WTC11 (cell line): ENCODE results near the gene SCGB1A1. TPM values are rescaled to one million over a fixed set of nuclear protein-coding genes. Genes with fewer than 3 reads are reported as not detected.

Experiments
- ATAC-seq: fragments of 200-7000 bp; cut with Tn5 transposase; 2 replicates; pipeline ENCODE4 v1.10.0; 2021; ENCODE audit warnings: mild to moderate bottlenecking, moderate library complexity
- CTCF ChIA-PET: fragments of 300-600 bp; sonication (Branson Sonifier 250); formaldehyde crosslinking; loops from one replicate; lab custom pipeline; 2021; ENCODE audit warnings: antibody characterized with exemption; lab: Charles Lee
- POLR2A ChIA-PET: fragments of 350-600 bp; sonication (Branson Sonifier 250); formaldehyde crosslinking; loops from one replicate; lab custom pipeline; 2021; ENCODE audit warnings: antibody characterized with exemption; lab: Charles Lee
- DNase-seq: peaks from one replicate; pipeline ENCODE4 v3.0.0; 2021; ENCODE audit warnings: low spot score
- H3K27ac Mint-ChIP-seq: 2 replicates; pipeline ENCODE4 v1.8.0; 2021; ENCODE audit warnings: mixed read lengths
- H3K27me3 Mint-ChIP-seq: 2 replicates; pipeline ENCODE4 v1.8.0; 2021; ENCODE audit warnings: low read depth, mild to moderate bottlenecking, moderate library complexity, mixed read lengths
- H3K36me3 Mint-ChIP-seq: 2 replicates; pipeline ENCODE4 v1.8.0; 2021; ENCODE audit warnings: mixed read lengths
- H3K4me1 Mint-ChIP-seq: 2 replicates; pipeline ENCODE4 v1.8.0; 2022; ENCODE audit warnings: mixed read lengths
- H3K4me3 Mint-ChIP-seq: 2 replicates; pipeline ENCODE4 v1.8.0; 2021; ENCODE audit warnings: mild to moderate bottlenecking, moderate library complexity, mixed read lengths
- H3K9me3 Mint-ChIP-seq: 2 replicates; pipeline ENCODE4 v1.8.0; 2021; ENCODE audit warnings: mixed read lengths
- ELF4 ChIP-seq: sonication (generic); formaldehyde crosslinking; IDR thresholded peaks from 2 replicates; pipeline ENCODE4 v1.8.1; 2022; ENCODE audit warnings: low read depth, mild to moderate bottlenecking, moderate library complexity, missing genetic modification reagents
- HMGA2 ChIP-seq: fragments of 250-450 bp; sonication (Bioruptor Pico); IDR thresholded peaks from 2 replicates; pipeline ENCODE4 v1.4.0; 2021; ENCODE audit warnings: mild to moderate bottlenecking, moderate library complexity
- NFATC4 ChIP-seq: fragments of 250-450 bp; sonication (Bioruptor Pico); IDR thresholded peaks from 2 replicates; pipeline ENCODE4 v1.9.0; 2021; ENCODE audit warnings: mild to moderate bottlenecking
- STAT6 ChIP-seq: sonication (generic); formaldehyde crosslinking; conservative IDR thresholded peaks from 2 replicates; pipeline ENCODE4 v1.8.1; 2023; ENCODE audit warnings: mild to moderate bottlenecking, low read depth, missing genetic modification reagents, moderate library complexity
- TEAD1 ChIP-seq: sonication (generic); formaldehyde crosslinking; IDR thresholded peaks from 2 replicates; pipeline ENCODE4 v1.8.0; 2022; ENCODE audit warnings: mild to moderate bottlenecking, missing genetic modification reagents
- TP53 ChIP-seq: sonication (generic); formaldehyde crosslinking; IDR thresholded peaks from 2 replicates; pipeline ENCODE4 v1.8.1; 2023; ENCODE audit warnings: mild to moderate bottlenecking, missing genetic modification reagents
- ZNF281 ChIP-seq: sonication (generic); formaldehyde crosslinking; IDR thresholded peaks from 2 replicates; pipeline ENCODE4 v1.8.0; 2023; ENCODE audit warnings: mild to moderate bottlenecking, missing genetic modification reagents
- ZNF425 ChIP-seq: fragments of 250-450 bp; sonication (Bioruptor Pico); conservative IDR thresholded peaks from 2 replicates; pipeline ENCODE4 v1.9.0; 2021; ENCODE audit warnings: mild to moderate bottlenecking
- total RNA-seq: library from RNA; stranded (reverse); gene quantifications from 3 replicates; pipeline ENCODE4 v1.2.3, GENCODE V29; 2021
- TF ChIP-seq, protein P1 (sequence below): fragments of 250-450 bp; sonication (Bioruptor Pico); IDR thresholded peaks from 2 replicates; pipeline ENCODE4 v2.1.2; 2022; ENCODE audit warnings: mild to moderate bottlenecking, moderate library complexity
- TF ChIP-seq, protein P2 (sequence below): sonication (generic); formaldehyde crosslinking; IDR thresholded peaks from 2 replicates; pipeline ENCODE4 v1.8.1; 2023; ENCODE audit warnings: mild to moderate bottlenecking, missing genetic modification reagents, moderate library complexity

SCGB1A1 gene
- total RNA-seq, 1 experiment from 2014 or later, result 1.2 TPM

DNA sequence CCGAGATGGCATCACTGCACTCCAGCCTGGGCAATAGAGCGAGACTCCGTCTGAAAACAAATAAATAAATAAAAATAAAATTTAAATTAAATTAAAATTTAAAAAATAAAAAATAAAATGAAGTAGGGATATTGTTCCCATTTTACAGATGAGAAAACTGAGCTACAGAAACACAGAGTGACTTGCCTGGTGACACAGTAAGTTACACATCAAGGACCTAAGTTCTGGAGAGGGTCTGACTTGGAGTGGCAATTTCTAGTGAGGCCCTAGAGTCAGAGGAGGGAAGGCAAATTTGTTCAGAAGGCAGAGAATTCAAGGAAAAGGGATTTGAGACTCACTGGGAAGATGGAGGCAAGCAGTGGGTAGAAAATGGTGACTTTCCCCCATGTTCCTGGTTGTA is 2.0 kb downstream of the SCGB1A1 start:
- Mint-ChIP-seq H3K27ac (no peak overlapping the region), H3K36me3 (no peaks in the 10 kb centered on the region), H3K27me3 (peaks cover 44% of the 10 kb centered on the region)
- ChIA-PET CTCF (interaction anchor here (3.2 to 11.8 kb wide), 2 partner anchors 26 to 121 kb away, joined by 18 to 552 read pairs; partner anchors contain the start of gene AHNAK), POLR2A (no interaction called here)
- TF ChIP-seq HMGA2 (peak; percentile 88), NFATC4 (CRISPR knock-in tag) (no peak)
- TF ChIP-seq, all 79 proteins: peak for 1
- Mint-ChIP-seq H3K4me3 (no peak overlapping the region), H3K9me3 (no peaks in the 10 kb centered on the region), H3K4me1 (no peaks in the 10 kb centered on the region)
- DNase-seq, result no peak
- ATAC-seq, result no peak

DNA sequence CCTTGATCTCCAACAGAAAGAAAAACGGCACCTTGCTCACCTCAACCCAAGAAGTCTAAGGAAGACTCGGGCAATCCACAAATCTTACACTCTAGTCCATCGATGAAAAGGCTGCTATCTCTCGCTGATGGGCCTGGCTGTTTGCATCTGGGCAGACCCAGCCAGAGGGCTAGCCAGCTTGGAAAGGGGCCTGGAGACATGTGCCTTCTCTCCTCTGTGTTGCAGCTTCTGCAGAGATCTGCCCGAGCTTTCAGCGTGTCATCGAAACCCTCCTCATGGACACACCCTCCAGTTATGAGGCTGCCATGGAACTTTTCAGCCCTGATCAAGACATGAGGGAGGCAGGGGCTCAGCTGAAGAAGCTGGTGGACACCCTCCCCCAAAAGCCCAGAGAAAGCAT is 3.2 kb downstream of the SCGB1A1 start:
- H3K36me3 Mint-ChIP-seq, result no peaks in the 10 kb centered on the region
- H3K9me3 Mint-ChIP-seq, result no peaks in the 10 kb centered on the region
- no peak overlapping the region for H3K4me3 Mint-ChIP-seq
- peaks cover 44% of the 10 kb centered on the region for H3K27me3 Mint-ChIP-seq
- ATAC-seq, result no peak
- TF ChIP-seq, protein P1, sequence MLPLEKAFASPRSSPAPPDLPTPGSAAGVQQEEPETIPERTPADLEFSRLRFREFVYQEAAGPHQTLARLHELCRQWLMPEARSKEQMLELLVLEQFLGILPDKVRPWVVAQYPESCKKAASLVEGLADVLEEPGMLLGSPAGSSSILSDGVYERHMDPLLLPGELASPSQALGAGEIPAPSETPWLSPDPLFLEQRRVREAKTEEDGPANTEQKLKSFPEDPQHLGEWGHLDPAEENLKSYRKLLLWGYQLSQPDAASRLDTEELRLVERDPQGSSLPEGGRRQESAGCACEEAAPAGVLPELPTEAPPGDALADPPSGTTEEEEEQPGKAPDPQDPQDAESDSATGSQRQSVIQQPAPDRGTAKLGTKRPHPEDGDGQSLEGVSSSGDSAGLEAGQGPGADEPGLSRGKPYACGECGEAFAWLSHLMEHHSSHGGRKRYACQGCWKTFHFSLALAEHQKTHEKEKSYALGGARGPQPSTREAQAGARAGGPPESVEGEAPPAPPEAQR, result no peak
- TF ChIP-seq STAT6 (CRISPR knock-in tag) (no peak), ELF4 (CRISPR knock-in tag) (no peak)
- POLR2A ChIA-PET, result no interaction called here
- no peak for DNase-seq
- peaks cover 8% of the 10 kb centered on the region for H3K4me1 Mint-ChIP-seq
- CTCF ChIA-PET, result interaction anchor here (1.0 to 11.8 kb wide), 6 partner anchors 9 to 138 kb away, joined by 3 to 552 read pairs (median 5); partner anchors contain the start of gene AHNAK
- no peak overlapping the region for H3K27ac Mint-ChIP-seq

DNA sequence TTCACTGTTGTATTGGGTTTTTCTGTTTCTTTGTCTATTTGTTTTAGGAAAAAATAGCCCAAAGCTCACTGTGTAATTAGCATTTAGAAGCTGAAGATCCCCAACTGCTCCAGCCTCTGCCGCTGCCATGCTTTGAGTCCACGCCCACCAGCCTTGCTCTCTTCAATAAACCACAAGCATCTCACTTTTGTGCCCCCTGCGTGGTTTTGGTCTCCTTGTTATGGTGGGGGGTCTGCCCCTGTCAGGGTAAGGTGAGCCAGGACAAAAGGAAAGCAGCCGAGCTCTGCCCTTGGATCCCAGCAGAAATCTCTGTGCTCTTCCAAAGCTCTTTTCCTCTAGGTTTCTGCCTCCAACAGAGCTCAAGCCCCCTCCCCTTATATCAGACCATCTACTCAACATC is 4.2 kb downstream of the SCGB1A1 start:
- H3K27me3 Mint-ChIP-seq, result peaks cover 44% of the 10 kb centered on the region
- no peak overlapping the region for H3K27ac Mint-ChIP-seq
- H3K9me3 Mint-ChIP-seq, result no peaks in the 10 kb centered on the region
- H3K36me3 Mint-ChIP-seq, result no peaks in the 10 kb centered on the region
- H3K4me1 Mint-ChIP-seq, result peaks cover 8% of the 10 kb centered on the region
- H3K4me3 Mint-ChIP-seq, result no peak overlapping the region
- ChIA-PET POLR2A (interaction anchor here (0.8 kb wide), 1 partner anchor 169 kb away, joined by 3 read pairs; the partner anchor contains the start of gene TUT1), CTCF (interaction anchor here (1.2 to 11.8 kb wide), 6 partner anchors 12 to 137 kb away, joined by 3 to 552 read pairs (median 30); partner anchors contain the start of gene AHNAK)
- TF ChIP-seq TEAD1 (CRISPR knock-in tag) (no peak), ZNF281 (no peak), ZNF425 (CRISPR knock-in tag) (no peak), TP53 (CRISPR knock-in tag) (no peak)
- TF ChIP-seq, protein P2, sequence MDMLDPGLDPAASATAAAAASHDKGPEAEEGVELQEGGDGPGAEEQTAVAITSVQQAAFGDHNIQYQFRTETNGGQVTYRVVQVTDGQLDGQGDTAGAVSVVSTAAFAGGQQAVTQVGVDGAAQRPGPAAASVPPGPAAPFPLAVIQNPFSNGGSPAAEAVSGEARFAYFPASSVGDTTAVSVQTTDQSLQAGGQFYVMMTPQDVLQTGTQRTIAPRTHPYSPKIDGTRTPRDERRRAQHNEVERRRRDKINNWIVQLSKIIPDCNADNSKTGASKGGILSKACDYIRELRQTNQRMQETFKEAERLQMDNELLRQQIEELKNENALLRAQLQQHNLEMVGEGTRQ, result no peak
- DNase-seq (no peak), ATAC-seq (no peak)
